ENCODE data around the gene SH2D3A. TPM values are rescaled to one million over a fixed set of nuclear protein-coding genes. Genes with fewer than 3 reads are reported as not detected.

The SH2D3A gene
- total RNA-seq, 2 experiments from 2014 or later = 26.4 to 28.1 TPM

DNA sequence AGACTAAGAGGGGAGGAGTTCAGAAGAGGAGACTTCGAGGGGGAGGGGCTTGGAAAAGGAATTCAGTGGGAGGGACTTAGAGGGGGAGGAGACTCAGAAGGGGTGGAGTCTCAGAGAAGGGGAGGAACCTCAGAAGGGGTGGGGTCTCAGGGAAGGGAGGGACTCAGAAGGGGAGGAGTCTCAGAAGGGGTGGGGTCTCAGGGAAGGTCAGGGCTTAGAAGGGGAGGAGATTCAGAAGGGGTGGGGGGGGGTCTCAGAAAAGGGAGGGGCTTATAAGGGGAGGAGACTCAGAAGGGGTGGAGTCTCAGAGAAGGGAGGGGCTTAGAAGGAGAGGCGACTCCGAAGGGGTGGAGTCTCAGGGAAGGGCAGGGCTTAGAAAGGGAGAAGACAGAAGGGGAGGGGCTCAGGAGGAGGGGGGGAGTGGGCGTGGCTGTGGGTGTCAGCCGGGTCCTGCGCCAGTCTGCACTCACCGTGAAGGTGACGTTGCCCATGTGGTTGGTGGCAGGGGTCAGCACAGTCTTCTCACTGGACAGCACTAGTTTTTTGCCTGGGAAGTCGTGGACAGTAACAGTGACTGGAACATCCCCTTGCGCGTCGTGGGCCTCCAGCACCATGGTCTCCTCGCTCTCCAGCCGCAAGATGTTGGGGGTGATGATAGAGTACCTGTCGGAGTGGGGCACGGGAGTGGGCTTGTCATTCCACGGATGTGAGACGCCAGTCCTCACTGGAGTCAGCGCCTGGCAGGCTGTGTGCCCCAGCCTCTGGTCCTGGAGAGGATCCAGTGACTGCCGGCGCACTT is 48.3 kb downstream of the SH2D3A start:
- no peak overlapping the region for H3K27ac Mint-ChIP-seq
- DNase-seq = peak; percentile 34
- H3K36me3 Mint-ChIP-seq (ENCODE audit: low read depth) = no peaks in the 10 kb centered on the region
- peaks cover 30% of the 10 kb centered on the region for H3K4me1 Mint-ChIP-seq
- ChIA-PET POLR2A (no interaction called here), CTCF (interaction anchor here (0.8 kb wide), 2 partner anchors 88 to 307 kb away, joined by 4 read pairs; no protein-coding TSS in a partner anchor)
- H3K27me3 Mint-ChIP-seq = peaks cover 10% of the 10 kb centered on the region
- no peak overlapping the region for H3K4me3 Mint-ChIP-seq
- peaks cover 5% of the 10 kb centered on the region for H3K9me3 Mint-ChIP-seq

DNA sequence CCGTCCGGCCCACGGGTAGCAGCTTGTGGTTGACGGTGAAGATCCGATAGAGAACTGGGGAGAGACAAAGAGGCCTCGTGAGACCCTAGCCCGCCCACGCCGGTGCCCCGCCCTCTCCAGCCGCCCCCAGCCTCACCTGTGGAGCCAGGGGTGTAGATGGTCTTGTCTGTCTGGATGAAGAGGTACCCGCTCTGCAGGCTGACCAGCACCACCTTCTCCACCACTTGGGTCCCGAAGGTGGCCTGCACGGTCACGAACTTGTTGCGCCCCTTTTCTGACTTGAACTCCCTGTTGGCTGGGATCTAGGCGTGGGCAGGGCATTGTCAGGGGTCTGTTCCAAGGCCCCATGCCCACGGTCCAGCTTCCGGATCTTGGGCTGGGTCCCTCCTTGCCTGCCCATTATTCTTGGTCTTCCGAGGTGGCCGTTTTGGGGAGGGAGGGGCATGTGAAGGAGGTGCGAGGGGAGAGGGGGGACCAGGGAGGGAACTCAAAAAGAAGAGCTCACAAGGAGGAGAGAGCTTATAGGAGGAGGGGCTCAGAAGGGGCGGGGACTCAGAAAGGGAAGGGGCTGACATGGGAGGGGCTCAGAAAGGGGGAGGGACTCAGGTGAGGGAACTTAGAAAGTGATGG is 49.0 kb downstream of the SH2D3A start:
- CTCF ChIA-PET = interaction anchor here (0.8 kb wide), 2 partner anchors 87 to 306 kb away, joined by 4 read pairs; no protein-coding TSS in a partner anchor
- peaks cover 8% of the 10 kb centered on the region for H3K27me3 Mint-ChIP-seq

GRCh38 chr19:6717441-6717971 is 49.7 kb downstream of the SH2D3A start:
- peaks cover 5% of the 10 kb centered on the region for H3K9me3 Mint-ChIP-seq
- ChIA-PET POLR2A (no interaction called here), CTCF (no interaction called here)
- H3K4me3 Mint-ChIP-seq = no peak overlapping the region
- peaks cover 8% of the 10 kb centered on the region for H3K27me3 Mint-ChIP-seq
- H3K36me3 Mint-ChIP-seq (ENCODE audit: low read depth) = no peaks in the 10 kb centered on the region
- DNase-seq = no peak
- H3K27ac Mint-ChIP-seq = peak overlapping the region; percentile 13
- peaks cover 24% of the 10 kb centered on the region for H3K4me1 Mint-ChIP-seq

More for the DNA sequence above, 49.0 kb downstream of the SH2D3A start:
- Mint-ChIP-seq H3K4me3 (no peak overlapping the region), H3K4me1 (peaks cover 27% of the 10 kb centered on the region), H3K36me3 (ENCODE audit: low read depth) (no peaks in the 10 kb centered on the region), H3K9me3 (peaks cover 5% of the 10 kb centered on the region), H3K27ac (no peak overlapping the region)
- POLR2A ChIA-PET = interaction anchor here (0.6 kb wide), 1 partner anchor 196 kb away, joined by 4 read pairs; no protein-coding TSS in a partner anchor
- no peak for DNase-seq

DNA sequence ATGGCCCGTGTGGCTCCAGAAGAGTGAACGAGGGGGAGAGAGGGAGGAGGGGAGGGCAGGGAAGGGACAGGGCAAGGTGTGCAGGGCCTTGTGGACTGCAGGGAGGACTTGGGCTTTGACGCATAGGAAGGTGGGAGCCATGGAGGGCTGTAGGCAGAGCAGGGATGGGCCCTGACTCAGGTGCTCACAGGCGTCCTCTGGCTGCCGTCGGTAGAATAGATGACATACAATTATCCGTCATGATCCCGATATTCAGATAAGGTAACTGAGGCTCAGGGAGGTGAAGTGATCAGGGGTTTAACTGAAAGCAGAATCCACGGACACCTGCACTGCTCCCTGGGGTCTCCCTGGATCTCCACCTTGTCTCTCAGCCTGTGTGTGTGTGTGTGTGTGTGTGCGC is 50.2 kb downstream of the SH2D3A start:
- H3K4me3 Mint-ChIP-seq = no peak overlapping the region
- H3K9me3 Mint-ChIP-seq = peaks cover 5% of the 10 kb centered on the region
- H3K27me3 Mint-ChIP-seq = peaks cover 8% of the 10 kb centered on the region
- peak overlapping the region; percentile 13 for H3K27ac Mint-ChIP-seq
- DNase-seq = no peak
- CTCF ChIA-PET = interaction anchor here (1.5 kb wide), 1 partner anchor 86 kb away, joined by 5 read pairs; no protein-coding TSS in a partner anchor
- no peaks in the 10 kb centered on the region for H3K36me3 Mint-ChIP-seq (ENCODE audit: low read depth)
- POLR2A ChIA-PET = no interaction called here
- peaks cover 22% of the 10 kb centered on the region for H3K4me1 Mint-ChIP-seq

GRCh38 chr19:6716610-6716970 is 50.6 kb downstream of the SH2D3A start:
- Mint-ChIP-seq H3K4me1 (peaks cover 18% of the 10 kb centered on the region), H3K4me3 (no peak overlapping the region), H3K36me3 (ENCODE audit: low read depth) (no peaks in the 10 kb centered on the region), H3K27me3 (peaks cover 9% of the 10 kb centered on the region), H3K27ac (no peak overlapping the region), H3K9me3 (peaks cover 5% of the 10 kb centered on the region)
- no peak for DNase-seq
- ChIA-PET CTCF (interaction anchor here (0.6 to 1.5 kb wide), 3 partner anchors 75 to 155 kb away, joined by 3 to 5 read pairs (median 3); no protein-coding TSS in a partner anchor), POLR2A (interaction anchor here (1.3 kb wide), 1 partner anchor 62 kb away, joined by 3 read pairs; no protein-coding TSS in a partner anchor)

- H3K36me3 Mint-ChIP-seq (ENCODE audit: low read depth) = no peaks in the 10 kb centered on the region
- no peak overlapping the region for H3K4me3 Mint-ChIP-seq
- H3K27ac Mint-ChIP-seq = no peak overlapping the region
- CTCF ChIA-PET = interaction anchor here (1.0 kb wide), 1 partner anchor 23 kb away, joined by 3 read pairs; no protein-coding TSS in a partner anchor
- POLR2A ChIA-PET = no interaction called here
- no peak for DNase-seq
- H3K9me3 Mint-ChIP-seq = peaks cover 5% of the 10 kb centered on the region
- peaks cover 26% of the 10 kb centered on the region for H3K27me3 Mint-ChIP-seq
- H3K4me1 Mint-ChIP-seq = peaks cover 19% of the 10 kb centered on the region
Measured at GRCh38 chr19:6714749-6715555, 52.3 kb downstream of the SH2D3A start.

DNA sequence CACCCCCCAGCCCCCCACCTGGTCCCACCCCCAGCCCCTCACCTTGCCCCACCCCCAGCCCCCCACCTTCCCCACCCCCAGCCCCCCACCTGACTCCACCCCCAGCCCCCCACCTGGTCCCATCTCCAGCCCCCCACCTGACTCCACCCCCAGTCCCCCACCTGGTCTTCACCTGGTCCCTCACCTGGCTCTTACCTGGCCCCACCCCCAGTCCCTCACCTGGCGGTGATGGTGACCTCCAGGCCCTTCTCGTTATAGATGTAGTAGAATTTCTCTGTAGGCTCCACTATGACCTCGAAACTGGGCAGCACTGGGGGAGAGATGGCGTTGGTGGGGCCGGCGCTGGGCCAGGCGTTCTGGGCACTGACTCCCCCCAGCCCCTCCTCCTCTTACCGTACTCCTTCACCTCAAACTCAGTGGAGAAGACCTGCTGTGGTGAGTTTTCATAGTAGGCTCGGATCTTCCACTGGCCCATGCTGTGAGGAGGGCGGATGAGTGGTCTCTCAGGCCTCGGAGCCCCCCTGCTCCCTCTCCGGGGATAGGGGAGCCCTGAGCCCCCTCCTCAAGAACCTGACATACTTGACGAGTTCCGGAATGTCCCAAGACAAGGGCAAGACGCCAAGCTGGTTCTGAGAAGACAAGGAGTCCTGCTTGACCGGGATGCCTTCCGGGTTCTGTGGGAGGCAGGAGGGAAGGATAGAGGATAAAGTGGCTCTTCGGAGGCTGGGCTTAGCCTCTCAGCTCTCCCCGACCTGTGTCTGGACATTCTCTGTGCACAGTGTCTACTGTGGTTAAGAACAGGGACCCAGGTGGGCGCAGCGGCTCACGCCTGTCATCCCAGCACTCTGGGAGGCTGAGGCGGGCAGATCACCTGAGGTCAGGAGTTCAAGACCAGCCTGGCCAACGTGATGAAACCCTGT is 53.2 kb downstream of the SH2D3A start:
- H3K36me3 Mint-ChIP-seq (ENCODE audit: low read depth) = no peaks in the 10 kb centered on the region
- H3K27me3 Mint-ChIP-seq = peaks cover 35% of the 10 kb centered on the region
- H3K4me3 Mint-ChIP-seq = no peak overlapping the region
- ChIA-PET CTCF (no interaction called here), POLR2A (no interaction called here)
- DNase-seq = no peak
- peaks cover 5% of the 10 kb centered on the region for H3K9me3 Mint-ChIP-seq
- peaks cover 14% of the 10 kb centered on the region for H3K4me1 Mint-ChIP-seq
- H3K27ac Mint-ChIP-seq = no peak overlapping the region

DNA sequence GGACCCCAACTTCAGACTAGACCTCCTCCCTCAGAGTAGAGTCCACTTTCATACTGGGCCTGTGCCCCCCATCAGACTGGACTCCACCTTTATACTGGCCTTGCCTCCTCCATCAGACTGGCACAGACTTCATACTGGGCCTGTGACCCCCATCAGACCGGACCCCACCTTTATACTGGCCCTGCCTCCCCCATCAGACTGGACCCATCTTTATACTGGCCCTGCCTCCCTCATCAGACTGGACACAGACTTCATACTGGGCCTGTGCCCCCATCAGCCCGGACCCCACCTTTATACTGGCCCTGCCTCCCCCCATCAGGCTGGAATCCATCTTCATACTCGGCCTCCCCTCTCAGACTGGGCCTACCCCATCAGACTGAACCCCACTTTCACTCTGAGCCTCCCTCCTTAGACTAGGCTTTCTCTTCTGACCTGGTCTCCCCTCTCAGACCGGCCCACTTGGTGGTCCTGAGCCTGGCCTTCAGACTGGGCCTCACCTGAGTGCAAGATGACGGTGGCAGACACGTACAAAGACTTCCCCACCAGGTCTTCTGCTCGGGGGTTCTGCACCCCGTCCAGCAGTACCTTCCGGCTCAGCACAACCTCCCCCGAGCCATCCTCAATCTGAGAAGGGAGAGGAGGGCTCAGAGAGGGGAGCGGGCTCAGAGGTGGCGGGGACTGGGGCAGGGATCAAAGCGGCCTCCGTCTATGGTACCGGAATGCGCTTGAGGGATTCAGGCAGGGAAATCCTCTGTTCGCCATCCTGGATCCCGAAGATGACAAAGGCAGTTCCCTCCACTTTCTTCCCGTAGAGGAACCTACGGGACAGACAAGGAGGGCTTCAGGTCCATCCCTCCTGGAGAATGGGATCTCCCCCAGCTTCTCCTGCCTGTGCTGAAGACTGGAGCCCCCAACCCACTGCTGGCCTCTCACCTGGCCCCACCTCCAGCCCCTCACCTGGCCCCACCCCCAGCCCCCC is 54.3 kb downstream of the SH2D3A start:
- no peak overlapping the region for H3K27ac Mint-ChIP-seq
- no peaks in the 10 kb centered on the region for H3K36me3 Mint-ChIP-seq (ENCODE audit: low read depth)
- H3K4me1 Mint-ChIP-seq = peaks cover 14% of the 10 kb centered on the region
- CTCF ChIA-PET = no interaction called here
- DNase-seq = no peak
- H3K4me3 Mint-ChIP-seq = no peak overlapping the region
- peaks cover 42% of the 10 kb centered on the region for H3K27me3 Mint-ChIP-seq
- peaks cover 5% of the 10 kb centered on the region for H3K9me3 Mint-ChIP-seq
- POLR2A ChIA-PET = no interaction called here

DNA sequence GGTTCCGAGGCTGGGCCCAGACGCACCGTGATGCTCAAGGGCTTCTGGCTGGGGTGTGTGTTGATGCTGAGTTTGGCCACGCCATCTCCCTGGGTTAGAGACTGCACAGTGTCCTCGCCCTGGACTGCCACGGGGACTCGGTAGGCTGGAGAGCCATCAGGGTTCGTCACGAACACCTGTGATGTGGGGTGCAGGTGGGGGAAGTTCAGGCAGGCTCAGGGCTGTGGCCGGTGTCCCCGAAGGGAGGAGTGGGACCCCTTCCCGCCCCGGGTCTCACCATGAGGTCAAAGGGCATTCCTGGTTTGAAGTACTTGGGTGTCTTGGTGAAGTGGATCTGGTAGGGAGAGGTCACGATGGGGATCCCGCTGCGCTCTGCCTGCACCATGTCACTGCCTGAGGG is 55.0 kb downstream of the SH2D3A start:
- Mint-ChIP-seq H3K27me3 (peaks cover 38% of the 10 kb centered on the region), H3K9me3 (no peaks in the 10 kb centered on the region), H3K4me3 (no peak overlapping the region), H3K36me3 (ENCODE audit: low read depth) (no peaks in the 10 kb centered on the region), H3K4me1 (peaks cover 8% of the 10 kb centered on the region), H3K27ac (no peak overlapping the region)
- POLR2A ChIA-PET = no interaction called here
- DNase-seq = no peak
- CTCF ChIA-PET = no interaction called here

DNA sequence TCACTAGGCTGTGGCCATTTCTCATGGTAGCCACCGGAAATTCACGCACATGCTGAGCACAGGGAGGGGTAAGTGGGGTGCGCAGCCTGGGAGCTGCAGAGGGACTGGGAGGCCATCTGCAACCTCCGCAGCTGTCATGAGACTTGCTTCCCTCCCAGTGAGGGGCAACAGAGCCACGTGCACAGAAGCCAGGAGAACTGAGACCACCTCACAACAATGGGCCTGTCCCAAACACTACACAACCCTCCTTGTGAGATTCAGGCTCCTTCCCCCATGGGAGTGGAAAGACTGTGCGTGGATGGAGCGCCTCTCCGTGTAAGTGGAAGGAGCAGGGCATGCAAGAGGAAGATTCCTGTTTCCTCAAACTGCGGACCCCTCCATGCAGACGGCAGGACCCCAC is 55.6 kb downstream of the SH2D3A start:
- H3K36me3 Mint-ChIP-seq (ENCODE audit: low read depth) = no peaks in the 10 kb centered on the region

GRCh38 chr19:6711078-6711361 is 56.2 kb downstream of the SH2D3A start:
- Mint-ChIP-seq H3K36me3 (ENCODE audit: low read depth) (no peaks in the 10 kb centered on the region), H3K27ac (no peak overlapping the region), H3K4me1 (peaks cover 6% of the 10 kb centered on the region), H3K9me3 (no peaks in the 10 kb centered on the region), H3K27me3 (peaks cover 36% of the 10 kb centered on the region), H3K4me3 (no peak overlapping the region)
- CTCF ChIA-PET = no interaction called here
- POLR2A ChIA-PET = no interaction called here
- DNase-seq = no peak

More for the DNA sequence above, 55.6 kb downstream of the SH2D3A start:
- CTCF ChIA-PET = interaction anchor here (0.6 kb wide), 1 partner anchor 67 kb away, joined by 3 read pairs; no protein-coding TSS in a partner anchor
- H3K4me1 Mint-ChIP-seq = peaks cover 6% of the 10 kb centered on the region
- no peak for DNase-seq
- H3K27ac Mint-ChIP-seq = no peak overlapping the region
- H3K27me3 Mint-ChIP-seq = peaks cover 36% of the 10 kb centered on the region
- no peaks in the 10 kb centered on the region for H3K9me3 Mint-ChIP-seq
- no peak overlapping the region for H3K4me3 Mint-ChIP-seq
- POLR2A ChIA-PET = no interaction called here

Measured in activated CD4-positive, alpha-beta memory T cell treated with anti-CD3 and anti-CD28 coated beads, Interleukin-2, amount 10 ng/mL, durations not matched to agents 7 days and 5 days (primary cell).